Measurements from ENCODE around the gene HBG2. TPM values are rescaled to one million over a fixed set of nuclear protein-coding genes. Genes with fewer than 3 reads are reported as not detected.
A peak's percentile ranks its signal among the peaks of the same experiment; 100 is the strongest.

HBG2 gene
- total and polyA plus RNA-seq, 2 donors (not counting 1 experiment from before 2014, with no cell fraction given) = 2.6 TPM; not detected in 1

GRCh38 chr11:5243816-5244180 is 10.8 kb downstream of the HBG2 start:
- Histone ChIP-seq H3K4me3 (replicated peaks in 1 of 4; ENCODE audit: control extremely low read depth in 1 of 4, insufficient read depth in 1 of 4, low read depth in 3 of 4, low read length in 4 of 4) (no peak overlapping the region), H2AFZ (ENCODE audit: low read length) (no peak overlapping the region), H3K36me3 (ENCODE audit: control insufficient read depth, insufficient read depth, low read length) (no peaks in the 10 kb centered on the region), H3K9me3 (ENCODE audit: control insufficient read depth, insufficient read depth, low read depth, low read length) (no peaks in the 10 kb centered on the region), H3K4me1 (ENCODE audit: control insufficient read depth, extremely low read depth, insufficient read depth, low read length) (peaks cover under 1% of the 10 kb centered on the region), H3K27ac (ENCODE audit: insufficient read depth, low read length) (no peak overlapping the region), H3K4me2 (ENCODE audit: extremely low read depth, insufficient read depth, low read length) (no peak overlapping the region), H4K20me1 (ENCODE audit: control insufficient read depth, extremely low read depth, insufficient read depth, low read length) (no peaks in the 10 kb centered on the region), H3K27me3 (ENCODE audit: control insufficient read depth, insufficient read depth, low read length) (no peaks in the 10 kb centered on the region), H3K79me2 (ENCODE audit: control insufficient read depth, insufficient read depth, low read length) (no peaks in the 10 kb centered on the region), H3K9ac (ENCODE audit: insufficient read depth, low read length) (no peak overlapping the region)
- TF ChIP-seq EZH2 (IDR thresholded peaks at IDR 0.05; ENCODE audit: low read length, missing control alignments) = no peak
- no peak for TF ChIP-seq CTCF (conservative IDR thresholded peaks at IDR 0.05 in 1 of 2, IDR thresholded peaks at IDR 0.05 in 1 of 2; ENCODE audit: low read depth in 1 of 2, low read length in 2 of 2)
- DNase-seq (ENCODE audit: low read depth in 2 of 2) = no peak

GRCh38 chr11:5242933-5243815 is 11.4 kb downstream of the HBG2 start:
- DNase-seq (ENCODE audit: low read depth in 2 of 2) = peak in 1 of 2 donors; percentile 7
- no peak for TF ChIP-seq EZH2 (IDR thresholded peaks at IDR 0.05; ENCODE audit: low read length, missing control alignments)
- no peak for TF ChIP-seq CTCF (conservative IDR thresholded peaks at IDR 0.05 in 1 of 2, IDR thresholded peaks at IDR 0.05 in 1 of 2; ENCODE audit: low read depth in 1 of 2, low read length in 2 of 2)
- H3K4me2 ChIP-seq (ENCODE audit: extremely low read depth, insufficient read depth, low read length) = no peak overlapping the region

GRCh38 chr11:5242208-5242607 is 12.4 kb downstream of the HBG2 start:
- no peak overlapping the region for H3K4me3 ChIP-seq (replicated peaks in 1 of 4; ENCODE audit: control extremely low read depth in 1 of 4, insufficient read depth in 1 of 4, low read depth in 3 of 4, low read length in 4 of 4)
- no peaks in the 10 kb centered on the region for H3K36me3 ChIP-seq (ENCODE audit: control insufficient read depth, insufficient read depth, low read length)
- H3K9ac ChIP-seq (ENCODE audit: insufficient read depth, low read length) = no peak overlapping the region
- no peaks in the 10 kb centered on the region for H3K9me3 ChIP-seq (ENCODE audit: control insufficient read depth, insufficient read depth, low read depth, low read length)
- TF ChIP-seq EZH2 (IDR thresholded peaks at IDR 0.05; ENCODE audit: low read length, missing control alignments) (no peak), CTCF (conservative IDR thresholded peaks at IDR 0.05 in 1 of 2, IDR thresholded peaks at IDR 0.05 in 1 of 2; ENCODE audit: low read depth in 1 of 2, low read length in 2 of 2) (no peak)
- H3K27me3 ChIP-seq (ENCODE audit: control insufficient read depth, insufficient read depth, low read length) = no peaks in the 10 kb centered on the region
- no peaks in the 10 kb centered on the region for H3K79me2 ChIP-seq (ENCODE audit: control insufficient read depth, insufficient read depth, low read length)
- DNase-seq (ENCODE audit: low read depth in 2 of 2) = no peak
- H4K20me1 ChIP-seq (ENCODE audit: control insufficient read depth, extremely low read depth, insufficient read depth, low read length) = no peaks in the 10 kb centered on the region
- no peak overlapping the region for H3K4me2 ChIP-seq (ENCODE audit: extremely low read depth, insufficient read depth, low read length)
- H2AFZ ChIP-seq (ENCODE audit: low read length) = no peak overlapping the region
- H3K27ac ChIP-seq (ENCODE audit: insufficient read depth, low read length) = no peak overlapping the region
- H3K4me1 ChIP-seq (ENCODE audit: control insufficient read depth, extremely low read depth, insufficient read depth, low read length) = peaks cover 2% of the 10 kb centered on the region

More at GRCh38 chr11:5242933-5243815, 11.4 kb downstream of the HBG2 start:
- Histone ChIP-seq H3K4me1 (ENCODE audit: control insufficient read depth, extremely low read depth, insufficient read depth, low read length) (peaks cover 2% of the 10 kb centered on the region), H3K4me3 (replicated peaks in 1 of 4; ENCODE audit: control extremely low read depth in 1 of 4, insufficient read depth in 1 of 4, low read depth in 3 of 4, low read length in 4 of 4) (no peak overlapping the region), H3K9me3 (ENCODE audit: control insufficient read depth, insufficient read depth, low read depth, low read length) (no peaks in the 10 kb centered on the region), H3K36me3 (ENCODE audit: control insufficient read depth, insufficient read depth, low read length) (no peaks in the 10 kb centered on the region), H3K9ac (ENCODE audit: insufficient read depth, low read length) (no peak overlapping the region), H3K27me3 (ENCODE audit: control insufficient read depth, insufficient read depth, low read length) (no peaks in the 10 kb centered on the region), H4K20me1 (ENCODE audit: control insufficient read depth, extremely low read depth, insufficient read depth, low read length) (no peaks in the 10 kb centered on the region), H3K79me2 (ENCODE audit: control insufficient read depth, insufficient read depth, low read length) (no peaks in the 10 kb centered on the region), H2AFZ (ENCODE audit: low read length) (no peak overlapping the region), H3K27ac (ENCODE audit: insufficient read depth, low read length) (no peak overlapping the region)
